Stimulated activated CD8-positive, alpha-beta memory T cell treated with anti-CD3 and anti-CD28 coated beads, Interleukin-7, amount 100 ng/mL, for 4 hours (primary cell): ENCODE measurements around the gene BIRC5.

ENCODE experiments used
- DNase-seq, 2 donors: peaks; one replicate each; pipeline ENCODE4 v3.0.0-alpha.2; 2020; ENCODE audit warnings: low read depth in 2 of 2

BIRC5 gene

DNA sequence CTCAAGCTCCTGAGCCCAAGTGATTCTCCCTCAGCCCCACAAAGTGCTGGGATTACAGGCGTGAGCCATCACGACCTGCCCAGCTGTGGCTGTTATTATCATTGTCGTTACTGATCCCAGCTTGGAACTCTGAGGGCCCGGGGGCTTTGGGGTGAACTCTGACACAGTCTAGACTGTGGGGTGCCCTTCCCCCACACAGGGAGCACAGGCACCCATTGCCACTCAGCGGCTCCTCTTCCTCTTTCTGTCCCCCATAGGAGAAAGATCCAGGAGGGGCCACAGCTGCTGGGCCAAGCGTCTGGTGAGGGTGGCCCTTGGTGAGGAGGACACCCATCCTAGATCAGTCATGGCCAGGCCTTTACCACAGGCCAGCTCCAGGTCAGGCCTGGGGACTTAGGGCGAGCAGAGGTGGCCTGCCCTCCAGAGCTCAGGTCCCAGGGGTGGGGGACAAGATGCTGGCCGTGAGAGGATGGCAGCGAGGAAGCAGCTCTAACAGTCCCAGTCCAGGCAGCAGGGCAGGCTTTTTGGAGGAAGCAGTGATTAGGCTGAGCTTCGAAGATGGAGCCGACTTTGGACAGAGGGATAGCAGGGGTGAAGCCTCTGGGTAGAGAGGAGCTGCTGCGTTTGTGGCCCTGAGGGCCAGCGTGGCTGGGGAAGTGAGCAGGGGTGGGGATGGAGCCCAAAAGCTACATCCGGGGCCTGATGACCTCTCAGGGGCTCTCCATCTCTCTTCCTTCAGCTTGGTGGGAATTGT is 42.1 kb downstream of the BIRC5 start:
- DNase-seq, result no peak

DNA sequence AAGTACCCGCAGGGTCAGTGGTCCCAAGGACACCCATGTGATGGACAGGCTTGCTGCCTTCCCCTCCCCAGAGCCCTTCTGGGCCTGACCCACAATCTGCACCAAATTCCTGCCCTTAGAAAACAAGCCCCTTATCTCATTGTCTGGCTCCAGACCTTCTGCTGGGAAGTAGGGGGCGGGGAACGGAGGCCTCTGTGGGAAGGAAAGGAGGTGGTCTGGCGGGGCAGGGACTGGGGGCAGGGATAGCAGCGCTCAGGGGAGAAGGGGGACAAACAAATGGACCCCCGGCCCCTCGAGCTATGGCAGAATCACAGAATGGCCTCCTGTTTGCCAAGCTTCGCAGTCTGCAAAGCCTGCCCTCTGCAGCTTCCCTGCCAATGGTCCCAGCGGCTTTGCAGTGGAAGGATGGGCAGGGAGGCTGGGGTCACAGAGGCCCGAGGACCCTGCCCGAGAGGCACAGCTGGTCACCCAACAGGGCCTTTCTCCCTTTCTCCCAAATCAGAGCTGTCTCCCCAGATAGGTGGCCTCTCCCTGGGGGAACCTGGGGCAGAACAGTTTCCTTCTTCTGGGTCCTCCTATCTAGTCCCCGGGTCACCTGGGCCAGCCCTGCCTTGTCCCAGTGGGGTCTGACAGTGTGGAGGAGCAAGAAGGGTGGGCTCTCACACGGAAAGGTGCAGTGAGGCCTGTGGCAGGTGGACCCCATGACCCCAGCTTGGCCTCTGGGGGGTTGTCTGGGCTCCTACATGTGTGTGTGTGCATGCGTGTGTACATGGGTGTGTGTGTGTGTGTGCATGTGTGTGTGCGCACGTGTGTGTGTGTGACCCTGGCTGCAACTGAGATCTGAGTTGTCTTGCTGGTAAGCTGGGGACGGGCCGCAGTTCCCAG is 42.9 kb downstream of the BIRC5 start:
- no peak for DNase-seq

DNA sequence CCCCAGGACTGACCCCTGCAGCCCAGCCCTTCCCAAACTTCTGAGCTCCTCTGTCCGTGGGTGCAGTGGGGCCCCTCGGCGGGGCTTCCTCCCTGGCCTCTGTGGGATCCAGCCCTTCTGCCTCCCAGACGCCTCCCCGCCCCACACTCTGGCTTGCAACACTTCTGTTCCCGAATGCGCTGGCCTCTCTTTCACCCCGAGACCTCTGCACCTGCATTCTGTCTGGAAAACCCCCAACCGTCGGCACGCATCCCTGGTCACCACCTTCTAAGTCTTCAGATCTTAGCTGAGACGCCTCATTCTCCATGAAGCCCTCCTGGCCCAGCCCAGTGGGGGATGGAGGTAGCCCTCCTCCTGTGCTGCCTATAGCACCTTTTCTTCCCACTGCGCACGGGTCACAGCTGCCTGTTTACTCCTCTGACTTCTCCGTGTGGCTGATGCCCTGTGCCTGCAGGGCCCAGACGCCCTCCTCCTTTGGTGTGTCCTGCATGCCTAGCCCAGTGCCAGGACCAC is 43.8 kb downstream of the BIRC5 start:
- DNase-seq, result no peak

DNA sequence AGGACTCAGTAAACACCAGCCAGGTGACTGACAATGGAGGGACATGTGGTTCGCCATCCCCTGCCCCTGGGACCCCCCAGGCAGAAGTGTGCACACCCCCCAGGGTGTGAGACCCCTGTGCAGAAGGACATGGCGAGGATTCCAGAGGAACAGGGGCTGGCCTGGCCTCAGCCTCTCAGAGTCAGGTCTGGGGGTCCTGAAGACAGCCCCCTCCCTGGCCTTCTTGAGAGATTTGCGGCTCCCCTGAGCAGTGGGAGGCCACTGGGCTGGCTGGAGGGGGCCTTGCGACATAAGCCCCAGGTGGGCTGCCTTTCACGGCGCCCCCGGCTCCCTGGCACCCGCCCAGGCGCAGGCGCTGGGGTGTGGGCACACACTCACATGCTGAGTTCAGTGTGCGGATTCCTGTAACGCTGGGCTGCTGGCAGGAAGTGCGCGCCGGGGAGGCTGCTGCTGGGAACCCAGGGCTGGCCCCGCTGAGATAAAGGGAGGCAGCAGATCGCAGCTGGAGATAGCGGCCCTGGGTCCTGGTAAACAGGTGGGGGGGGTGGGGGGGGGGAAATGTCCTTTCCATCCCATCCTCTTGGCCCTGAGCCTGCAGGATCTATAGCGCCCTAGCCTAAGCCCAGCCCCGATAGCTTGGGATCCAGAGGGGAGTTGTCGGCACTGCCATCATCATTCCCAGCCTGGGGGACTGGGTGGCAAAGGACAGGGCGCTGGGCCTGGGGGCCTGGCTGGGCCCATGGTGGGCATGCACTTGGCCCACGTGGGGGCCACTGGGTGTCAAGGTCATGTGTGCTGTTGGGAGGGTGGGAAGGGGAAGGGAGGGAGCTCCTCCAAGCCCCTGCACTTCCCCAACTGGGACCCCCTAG is 44.5 kb downstream of the BIRC5 start:
- peak; percentile 47 to 55 for DNase-seq

DNA sequence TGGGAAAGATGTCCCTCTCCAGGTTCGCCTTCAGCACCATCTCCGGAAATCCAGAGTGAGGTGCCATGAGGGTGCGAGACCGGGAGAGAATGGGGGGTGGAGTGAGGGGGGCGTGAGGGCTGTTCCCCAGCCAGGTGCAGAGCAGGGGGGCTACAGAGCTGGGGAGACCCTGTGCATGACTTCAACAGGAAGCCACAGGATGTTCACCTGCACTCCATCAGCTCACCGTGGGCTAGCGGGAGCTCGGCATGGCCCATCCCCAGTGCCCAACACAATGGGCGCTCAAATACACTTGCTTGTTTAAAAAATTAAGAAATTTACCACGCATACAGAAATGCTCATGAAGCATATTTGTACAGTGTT is 45.1 kb downstream of the BIRC5 start:
- DNase-seq, result no peak

DNA sequence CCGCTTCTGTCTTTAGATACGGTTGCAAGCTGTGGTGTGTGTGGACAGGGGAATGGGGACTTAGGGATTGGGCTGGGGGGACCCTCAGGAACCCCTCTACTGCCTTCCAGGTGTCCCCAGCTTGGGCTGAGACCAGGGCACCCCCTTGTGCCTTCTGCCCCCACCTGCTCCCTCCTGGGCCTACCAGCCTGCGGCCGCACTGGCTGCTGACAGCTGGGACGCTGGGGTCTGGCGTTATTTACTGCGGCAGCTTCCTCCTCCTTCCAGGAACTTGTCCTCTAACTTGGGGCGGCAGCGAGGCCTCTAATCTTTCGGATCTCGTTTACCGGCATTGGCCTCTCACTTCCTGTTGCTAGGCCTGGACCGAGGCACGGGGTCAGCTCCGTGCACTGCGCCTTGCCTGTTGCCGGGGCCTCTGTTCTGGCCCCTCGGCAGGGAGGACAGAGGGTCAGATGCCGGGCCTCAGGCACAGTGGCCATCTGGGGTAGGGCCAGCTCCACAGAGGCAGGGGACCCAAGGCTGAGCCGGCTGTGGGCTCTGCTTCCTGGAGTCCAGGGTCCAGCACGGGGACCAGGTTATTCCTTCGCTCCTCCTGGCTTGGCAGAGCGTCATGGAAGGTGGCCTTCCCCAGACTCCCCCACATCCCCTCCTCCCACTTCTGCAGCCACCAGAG is 49.1 kb downstream of the BIRC5 start:
- no peak for DNase-seq

DNA sequence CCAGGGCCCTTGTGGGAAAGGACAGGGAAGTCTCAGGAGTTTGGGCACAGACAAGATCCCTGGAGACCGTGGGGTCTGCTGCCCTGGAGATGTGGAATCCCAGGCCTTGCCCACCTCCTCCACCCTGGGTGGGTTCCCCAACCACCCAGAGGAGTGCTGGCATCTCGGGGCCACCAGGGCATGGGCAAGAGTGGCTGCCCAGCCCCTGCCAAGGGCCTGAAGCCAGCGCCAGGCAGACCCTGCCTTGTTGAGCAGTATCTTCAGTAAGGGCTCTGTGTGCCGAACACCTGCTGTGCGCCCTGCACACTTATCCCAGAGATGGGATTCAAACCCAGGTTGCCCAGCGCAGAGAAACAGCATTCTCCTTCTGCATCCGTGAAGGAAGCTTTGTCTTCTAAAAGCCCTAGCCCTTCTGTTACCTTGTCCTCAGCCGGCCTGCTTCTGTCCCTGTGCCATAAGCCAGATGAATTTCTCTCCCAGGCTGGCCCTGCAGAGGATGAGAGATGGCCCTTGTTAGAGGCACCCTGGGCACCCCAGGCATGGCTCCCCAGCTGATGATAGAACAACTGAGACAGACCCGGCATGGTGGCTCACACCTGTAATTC is 49.8 kb downstream of the BIRC5 start:
- DNase-seq, result no peak

DNA sequence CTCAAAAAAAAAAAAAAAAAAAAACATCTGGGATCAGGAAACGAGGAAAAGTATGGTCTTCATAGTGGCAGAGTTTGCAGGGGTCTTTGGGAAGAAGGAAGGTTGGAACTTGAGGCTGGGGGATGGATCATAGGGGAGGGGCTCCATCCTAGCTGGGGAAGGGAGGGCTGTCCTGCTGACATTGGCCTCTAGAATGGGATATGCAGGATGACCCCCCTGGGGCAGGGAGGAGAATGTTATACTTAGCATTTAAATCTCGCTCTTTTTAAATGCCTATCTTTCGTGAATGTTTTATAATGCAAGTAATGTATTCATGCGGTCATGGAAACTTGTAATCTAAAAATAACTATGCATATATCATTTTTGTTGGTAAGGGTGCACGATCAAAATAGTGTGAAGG is 50.5 kb downstream of the BIRC5 start:
- no peak for DNase-seq

DNA sequence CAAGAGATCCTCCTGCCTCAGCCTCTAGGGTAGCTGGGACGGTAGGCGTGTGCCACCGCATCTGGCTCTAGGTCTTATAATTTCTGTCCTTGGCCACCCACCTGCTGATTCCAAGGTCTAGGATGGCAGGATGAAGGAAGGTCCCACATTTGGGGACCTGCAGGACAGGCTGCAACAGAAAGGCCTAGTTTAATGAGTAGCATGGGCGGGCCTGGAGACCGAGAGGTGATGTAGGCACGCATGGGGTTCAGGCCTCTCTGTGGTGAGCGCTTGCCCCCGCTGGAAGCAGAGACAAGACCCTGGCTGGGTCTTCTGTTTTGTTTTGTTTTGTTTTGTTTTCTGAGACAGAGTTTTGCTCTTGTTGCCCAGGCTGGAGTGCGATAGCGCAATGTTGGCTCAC is 51.1 kb downstream of the BIRC5 start:
- no peak for DNase-seq

DNA sequence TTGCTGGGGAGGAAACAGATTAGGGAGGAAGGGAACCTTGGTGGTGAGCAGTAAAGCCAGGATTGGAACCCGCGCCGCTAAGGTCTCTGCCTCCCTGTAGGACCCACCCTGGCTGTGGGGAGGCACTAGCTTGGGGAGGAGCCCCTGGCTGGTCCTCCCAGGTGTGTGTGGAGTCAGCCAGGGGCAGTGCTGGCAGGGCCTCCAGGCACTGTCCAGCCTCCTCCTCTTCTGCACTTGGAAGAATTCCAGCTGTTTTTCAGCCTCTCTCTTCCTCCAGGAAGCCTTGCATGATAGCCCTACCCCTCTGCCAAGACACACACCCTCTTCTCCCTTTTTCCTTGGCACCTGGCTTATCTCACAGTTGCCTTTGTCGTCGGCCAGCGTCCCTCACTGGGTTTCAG is 52.2 kb downstream of the BIRC5 start:
- no peak for DNase-seq

DNA sequence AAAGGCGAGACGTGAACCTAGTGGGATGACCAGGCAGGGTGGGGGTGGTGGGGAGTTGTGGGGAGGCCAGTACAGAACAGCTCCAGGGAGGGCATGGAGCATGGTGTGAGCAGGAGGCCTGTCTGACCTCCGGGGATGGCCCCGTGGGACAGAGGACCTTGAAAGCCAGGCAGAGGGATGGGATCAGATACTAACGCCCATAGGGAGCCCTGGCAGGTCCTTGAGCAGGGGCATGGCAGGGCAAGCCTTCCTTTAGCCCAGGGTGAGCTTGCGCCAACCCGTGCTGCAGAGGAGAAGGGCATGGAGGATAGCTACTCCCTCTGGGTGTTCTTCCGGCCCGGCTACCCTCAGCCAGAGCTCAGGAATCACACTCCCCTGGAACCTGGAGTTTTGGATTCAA is 52.7 kb downstream of the BIRC5 start:
- no peak for DNase-seq

DNA sequence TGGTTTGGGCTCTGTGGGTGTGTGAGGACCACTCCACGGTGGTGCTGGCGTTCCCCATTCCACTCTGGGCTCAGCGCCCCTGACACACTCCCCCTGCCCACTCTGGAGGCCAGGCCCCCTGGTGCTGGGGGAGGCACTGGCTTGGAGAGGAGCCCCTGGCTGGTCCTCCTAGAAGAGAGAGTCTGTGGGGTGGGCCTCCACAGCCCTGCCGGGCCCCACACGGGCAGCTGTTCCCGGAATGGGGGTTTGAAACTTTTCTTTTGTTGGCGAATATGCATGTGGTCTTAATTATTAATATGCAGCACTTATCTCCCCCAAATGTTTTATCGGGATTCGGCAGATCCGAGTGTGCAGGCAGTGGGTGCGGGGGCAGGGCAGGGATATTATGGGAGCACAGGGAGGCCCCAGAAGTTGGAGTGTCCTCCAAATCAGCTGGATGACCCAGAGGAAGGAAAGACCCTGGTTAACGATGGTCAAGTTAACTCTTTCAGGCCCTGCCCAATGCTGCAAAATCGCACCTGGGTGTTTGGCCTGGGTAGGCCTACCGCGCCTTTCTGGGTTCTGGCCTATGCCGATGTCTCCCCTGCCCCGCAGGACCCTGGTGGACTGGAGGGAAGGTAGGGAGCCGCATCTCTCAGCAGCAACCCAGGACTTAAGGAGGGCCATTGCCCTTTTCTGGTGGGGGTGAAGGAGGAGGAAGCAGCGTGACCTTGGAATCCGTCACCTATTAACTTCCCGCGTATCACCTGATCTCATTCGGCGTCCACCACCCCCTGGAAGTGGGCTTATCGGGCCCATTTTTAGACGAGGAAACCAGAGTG is 53.4 kb downstream of the BIRC5 start:
- no peak for DNase-seq

DNA sequence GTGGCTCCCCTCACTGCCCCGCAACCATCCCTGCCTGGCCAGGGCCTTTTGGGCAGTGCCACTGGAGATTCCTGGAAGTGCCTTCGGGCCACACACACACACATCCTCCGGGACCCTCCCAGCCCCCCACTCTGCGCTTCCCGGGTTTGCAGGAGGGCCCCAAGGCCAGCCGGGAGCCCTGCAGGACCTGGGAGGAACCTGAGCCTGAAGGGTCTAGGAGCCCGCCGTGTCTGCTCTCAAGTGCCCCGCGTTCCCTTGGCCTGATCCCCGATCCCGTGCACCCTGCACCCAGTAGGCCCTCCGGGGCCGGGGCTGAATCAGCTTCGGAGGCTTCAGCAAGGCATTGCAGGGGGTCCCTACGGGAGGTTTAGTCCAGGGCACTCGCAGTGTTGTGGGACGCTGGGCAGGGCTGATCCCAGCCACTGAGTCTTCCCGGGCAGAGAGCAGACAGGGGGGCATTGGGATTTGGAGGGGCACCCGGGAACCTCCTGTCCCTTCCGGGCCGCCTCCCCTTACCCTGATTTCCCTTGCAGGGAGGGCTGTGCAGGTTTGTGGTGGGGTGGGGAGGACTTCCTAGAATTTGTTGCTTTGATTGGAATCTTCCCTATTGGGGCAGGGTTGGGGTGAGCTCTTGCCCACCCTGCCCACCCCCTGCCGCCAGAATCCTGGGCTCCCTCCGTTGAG is 54.3 kb downstream of the BIRC5 start:
- DNase-seq, result no peak

DNA sequence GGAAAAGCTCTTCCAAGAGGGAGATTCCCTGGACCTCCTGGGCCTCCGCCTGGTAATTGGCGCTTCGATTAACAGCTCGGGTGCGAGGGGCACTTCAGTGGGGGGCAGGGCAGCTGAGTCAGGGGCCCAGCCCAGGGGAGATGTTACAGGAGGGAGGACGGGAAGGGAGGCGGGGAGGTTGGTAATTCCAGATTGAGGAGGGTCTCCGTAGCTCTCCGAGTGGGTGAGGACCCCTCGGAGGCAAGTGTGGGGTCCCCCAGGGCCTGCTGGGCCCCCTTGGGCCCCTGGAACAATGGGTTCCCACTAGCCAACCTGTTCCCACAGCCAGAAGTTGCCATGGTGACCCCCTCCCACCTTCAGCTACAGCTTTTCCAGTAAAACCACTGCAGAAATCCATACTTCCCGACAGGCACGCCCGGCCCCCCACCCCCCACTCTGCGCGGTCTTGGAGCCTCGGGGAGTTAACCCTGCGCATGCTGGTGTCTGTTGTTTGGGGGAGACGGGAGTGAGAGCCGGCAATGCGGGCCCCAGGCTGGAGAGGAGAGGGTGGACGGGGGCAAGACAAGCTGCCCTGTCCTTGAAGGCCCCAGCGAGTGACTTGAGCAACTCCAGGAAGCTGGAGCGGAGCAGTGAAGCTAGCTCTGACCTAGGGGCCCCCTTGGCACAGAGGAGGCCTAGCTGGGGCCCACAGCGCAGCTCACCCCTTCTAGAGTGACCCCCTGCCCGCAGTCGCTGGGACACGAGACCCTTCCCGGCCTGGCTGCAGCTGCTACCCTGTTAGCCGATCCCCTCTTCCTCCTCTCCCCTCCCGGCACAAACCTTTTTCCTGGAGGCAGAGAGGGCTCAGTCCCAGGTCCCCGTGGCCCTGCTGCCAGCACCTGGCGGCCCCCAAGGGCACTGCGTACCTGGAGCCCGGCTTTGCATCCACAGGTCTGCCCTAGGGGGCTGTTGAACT is 55.2 kb downstream of the BIRC5 start:
- DNase-seq, result no peak

DNA sequence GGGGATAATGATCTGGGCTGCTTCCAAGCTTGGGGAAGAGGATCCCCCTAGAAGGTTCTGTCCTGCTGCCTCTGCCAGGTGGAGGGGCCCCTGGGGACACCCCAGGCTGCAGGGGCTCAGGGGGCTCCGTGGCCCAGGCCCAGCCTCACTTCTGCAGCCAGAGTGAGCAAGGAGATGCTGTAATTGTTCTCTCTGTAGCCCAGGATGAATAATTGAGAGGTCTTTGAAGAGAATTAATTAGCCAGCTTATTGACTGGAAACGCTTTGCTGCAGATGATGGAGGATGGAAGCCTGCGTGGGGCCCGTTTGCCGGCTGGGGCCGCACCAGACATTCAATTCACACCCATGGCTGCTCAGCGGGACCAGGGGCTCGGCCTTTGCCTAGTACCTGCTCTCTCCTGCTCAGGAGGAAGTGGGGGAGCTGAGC is 55.9 kb downstream of the BIRC5 start:
- no peak for DNase-seq

DNA sequence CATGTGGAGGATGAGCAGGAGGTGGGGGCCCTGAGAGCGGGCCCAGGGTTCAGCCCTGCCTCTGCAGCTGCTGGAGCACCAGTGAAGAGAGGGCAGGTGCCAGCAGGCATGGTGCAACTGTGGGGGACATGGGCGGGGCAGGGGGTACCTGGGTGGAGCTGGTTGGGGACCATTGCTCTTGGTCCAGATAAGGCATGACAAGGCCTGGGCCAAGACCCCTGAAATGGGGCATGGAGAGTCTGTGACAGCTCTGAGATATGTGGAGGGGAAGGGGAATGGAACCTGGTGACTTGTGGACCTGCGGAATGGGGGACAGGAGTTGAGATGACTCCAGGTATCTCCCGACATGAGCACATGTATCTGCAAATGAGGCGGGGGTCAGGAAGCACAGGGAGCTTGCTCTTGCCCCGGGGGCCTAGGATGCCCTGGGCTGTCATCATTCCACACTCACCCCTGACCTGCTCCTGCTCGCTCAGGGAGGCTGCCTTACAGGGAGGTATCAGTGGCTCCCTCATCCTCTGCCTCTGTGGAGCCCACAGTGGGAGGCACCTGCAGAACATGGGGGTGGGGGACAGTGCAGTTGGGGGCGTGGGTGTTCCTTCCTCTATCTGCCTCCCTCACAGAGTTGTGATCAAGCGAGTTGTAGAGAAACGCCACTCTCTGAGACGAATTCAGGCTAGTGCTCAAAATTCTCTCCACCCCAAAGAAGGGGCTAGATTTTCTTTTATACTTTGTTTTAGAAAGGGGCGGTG is 57.5 kb downstream of the BIRC5 start:
- DNase-seq, result no peak

DNA sequence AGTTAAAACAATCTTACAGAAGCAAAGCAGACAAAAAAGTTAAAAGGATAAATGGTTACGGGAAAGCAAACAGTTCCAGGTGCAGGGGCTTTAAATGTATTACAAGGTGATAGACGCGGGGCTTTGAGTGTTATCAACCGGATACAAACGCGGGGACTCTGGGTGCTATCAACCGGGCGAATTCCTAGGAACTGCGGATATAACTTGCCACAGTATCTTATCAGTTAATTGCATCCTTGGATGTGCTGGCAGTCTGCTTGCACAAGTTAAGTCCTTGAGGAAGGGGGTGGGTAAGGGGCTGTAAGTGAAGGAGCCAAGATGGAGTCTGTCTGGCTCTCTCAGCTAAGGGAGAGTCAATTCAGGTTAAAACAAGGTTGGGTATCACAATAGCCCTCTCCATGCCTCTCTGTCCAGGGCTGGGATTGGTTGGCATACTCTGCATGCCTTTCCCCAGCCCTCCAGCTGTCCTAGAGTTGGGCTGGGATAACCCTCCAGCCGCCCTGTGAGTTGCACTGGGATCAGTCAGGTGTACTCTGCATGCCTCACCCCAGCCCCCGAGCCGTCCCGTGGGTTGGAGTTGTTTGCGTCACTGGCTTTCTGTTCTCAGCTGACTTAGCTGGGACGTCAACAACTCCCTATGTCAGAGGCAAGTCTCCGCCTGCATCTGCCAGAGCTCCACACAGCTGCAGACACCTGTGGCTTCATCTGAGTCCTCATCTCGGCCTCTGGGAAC is 58.3 kb downstream of the BIRC5 start:
- DNase-seq, result peak; percentile 21 to 44
